ENCODE data around the gene INTS2. TPM values are rescaled to one million over a fixed set of nuclear protein-coding genes. Genes with fewer than 3 reads are reported as not detected.

Gene INTS2
- total RNA-seq, 2 experiments from 2014 or later: 21.7 to 23.0 TPM

GRCh38 chr17:61884864-61885263, 42.9 kb downstream of the INTS2 start:
- H3K27me3 Mint-ChIP-seq (ENCODE audit: low read depth): no peaks in the 10 kb centered on the region
- ATAC-seq (no peak), DNase-seq (no peak)
- H3K27ac Mint-ChIP-seq: no peak overlapping the region
- no peaks in the 10 kb centered on the region for H3K9me3 Mint-ChIP-seq (ENCODE audit: insufficient read depth)
- ChIA-PET CTCF (no interaction called here), POLR2A (no interaction called here)
- H3K4me1 Mint-ChIP-seq (ENCODE audit: low read depth): no peaks in the 10 kb centered on the region
- no peak overlapping the region for H3K4me3 Mint-ChIP-seq
- peaks cover 28% of the 10 kb centered on the region for H3K36me3 Mint-ChIP-seq (ENCODE audit: low read depth)

DNA sequence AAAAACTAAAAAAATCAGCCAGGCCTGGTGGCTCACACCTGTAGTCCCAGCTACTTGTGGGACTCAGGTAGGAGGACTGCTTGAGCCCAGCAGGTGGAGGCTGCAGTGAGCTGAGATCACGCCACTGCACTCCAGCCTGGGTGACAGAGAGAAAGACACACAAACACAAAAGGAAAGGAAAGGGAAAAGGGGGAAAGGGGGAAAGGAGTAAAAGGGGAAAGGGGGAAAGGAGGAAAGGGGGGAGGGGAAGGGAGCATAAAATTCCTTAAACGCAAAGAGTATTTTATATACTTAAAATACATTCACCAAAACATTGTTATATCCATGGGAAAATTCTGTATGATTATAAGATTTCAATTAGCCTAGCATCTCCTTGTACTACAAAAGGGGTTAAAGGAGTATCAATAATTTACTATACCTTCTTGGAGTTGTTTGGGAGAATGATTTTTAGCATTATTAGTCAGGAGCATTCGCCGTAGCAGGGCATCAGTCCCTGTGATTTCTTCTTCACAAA, 47.1 kb downstream of the INTS2 start:
- CTCF ChIA-PET: no interaction called here
- no peak overlapping the region for H3K4me3 Mint-ChIP-seq
- no peaks in the 10 kb centered on the region for H3K27me3 Mint-ChIP-seq (ENCODE audit: low read depth)
- POLR2A ChIA-PET: no interaction called here
- H3K27ac Mint-ChIP-seq: no peak overlapping the region
- DNase-seq: no peak
- H3K4me1 Mint-ChIP-seq (ENCODE audit: low read depth): no peaks in the 10 kb centered on the region
- H3K36me3 Mint-ChIP-seq (ENCODE audit: low read depth): peaks cover 22% of the 10 kb centered on the region
- no peak for ATAC-seq
- H3K9me3 Mint-ChIP-seq (ENCODE audit: insufficient read depth): no peaks in the 10 kb centered on the region

DNA sequence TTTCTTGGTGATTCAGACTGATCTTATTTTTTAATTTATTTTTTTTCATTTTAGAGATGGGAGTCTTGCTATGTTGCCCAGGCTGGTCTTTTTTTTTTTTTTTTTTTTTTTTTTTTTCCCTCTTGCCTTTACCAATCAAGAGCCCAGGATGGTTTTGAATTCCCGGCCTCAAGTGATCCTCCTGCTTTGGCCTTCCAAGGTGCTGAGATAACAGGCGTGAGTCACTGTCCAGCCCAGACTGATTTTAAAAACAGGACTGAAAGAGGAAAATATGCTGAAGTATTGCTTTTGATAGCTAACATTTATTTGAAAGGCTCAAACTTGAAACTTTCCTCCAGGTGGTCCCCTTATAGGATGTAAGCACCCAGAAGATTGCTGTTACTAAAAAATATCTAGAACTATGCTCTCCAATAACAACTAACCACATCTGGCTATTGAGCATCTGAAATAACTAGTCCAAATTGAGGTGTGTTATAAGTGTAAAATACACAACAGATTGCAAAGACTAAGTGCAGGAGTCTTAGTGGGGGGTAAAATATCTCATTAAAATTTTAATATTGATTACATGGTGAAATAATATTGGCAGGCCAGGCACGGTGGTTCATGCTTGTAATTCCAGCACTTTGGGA, 48.7 kb downstream of the INTS2 start:
- Mint-ChIP-seq H3K4me1 (ENCODE audit: low read depth) (no peaks in the 10 kb centered on the region), H3K9me3 (ENCODE audit: insufficient read depth) (no peaks in the 10 kb centered on the region), H3K27me3 (ENCODE audit: low read depth) (no peaks in the 10 kb centered on the region), H3K36me3 (ENCODE audit: low read depth) (peaks cover 20% of the 10 kb centered on the region), H3K27ac (no peak overlapping the region), H3K4me3 (no peak overlapping the region)
- DNase-seq: no peak
- no peak for ATAC-seq
- ChIA-PET CTCF (interaction anchor here (0.5 kb wide), 1 partner anchor 221 kb away, joined by 3 read pairs; no protein-coding TSS in a partner anchor), POLR2A (no interaction called here)

- Mint-ChIP-seq H3K9me3 (ENCODE audit: insufficient read depth) (no peaks in the 10 kb centered on the region), H3K36me3 (ENCODE audit: low read depth) (peaks cover 25% of the 10 kb centered on the region), H3K27ac (no peak overlapping the region), H3K4me1 (ENCODE audit: low read depth) (no peaks in the 10 kb centered on the region), H3K27me3 (ENCODE audit: low read depth) (no peaks in the 10 kb centered on the region), H3K4me3 (no peak overlapping the region)
- ATAC-seq (no peak), DNase-seq (no peak)
- POLR2A ChIA-PET: no interaction called here
- CTCF ChIA-PET: interaction anchor here (0.5 kb wide), 1 partner anchor 220 kb away, joined by 3 read pairs; no protein-coding TSS in a partner anchor
Observed at GRCh38 chr17:61878520-61878919, 49.3 kb downstream of the INTS2 start.

- ChIA-PET CTCF (interaction anchor here (1.0 kb wide), 1 partner anchor 232 kb away, joined by 3 read pairs; no protein-coding TSS in a partner anchor), POLR2A (no interaction called here)
- Mint-ChIP-seq H3K36me3 (ENCODE audit: low read depth) (peaks cover 24% of the 10 kb centered on the region), H3K9me3 (ENCODE audit: insufficient read depth) (no peaks in the 10 kb centered on the region), H3K27ac (no peak overlapping the region), H3K4me1 (ENCODE audit: low read depth) (no peaks in the 10 kb centered on the region), H3K27me3 (ENCODE audit: low read depth) (no peaks in the 10 kb centered on the region), H3K4me3 (no peak overlapping the region)
- DNase-seq (no peak), ATAC-seq (no peak)
Observed at GRCh38 chr17:61877837-61878236, 49.9 kb downstream of the INTS2 start.

DNA sequence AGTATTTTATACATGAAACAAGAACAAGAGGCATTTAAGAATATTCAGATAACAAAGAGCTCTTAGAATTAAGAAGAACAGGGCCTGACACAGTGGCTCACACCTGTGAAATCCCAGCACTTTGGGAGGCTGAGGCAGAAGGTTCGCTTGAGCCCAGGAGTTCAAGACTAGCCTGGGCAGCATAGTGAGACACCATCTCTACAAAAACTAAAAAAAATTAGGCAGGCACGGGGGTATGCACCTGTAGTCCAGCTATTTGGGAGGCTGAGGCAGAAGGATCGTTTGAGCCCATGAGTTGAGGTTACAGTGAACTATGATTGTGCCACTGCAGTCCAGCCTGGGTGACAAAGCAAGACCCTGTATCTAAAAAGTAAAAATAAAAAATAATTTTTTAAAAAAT, 52.0 kb downstream of the INTS2 start:
- Mint-ChIP-seq H3K27me3 (ENCODE audit: low read depth) (no peaks in the 10 kb centered on the region), H3K36me3 (ENCODE audit: low read depth) (peaks cover 26% of the 10 kb centered on the region), H3K4me1 (ENCODE audit: low read depth) (no peaks in the 10 kb centered on the region), H3K9me3 (ENCODE audit: insufficient read depth) (no peaks in the 10 kb centered on the region), H3K4me3 (no peak overlapping the region), H3K27ac (no peak overlapping the region)
- ATAC-seq (no peak), DNase-seq (no peak)
- POLR2A ChIA-PET: interaction anchor here (0.8 kb wide), 1 partner anchor 13 kb away, joined by 5 read pairs; the partner anchor contains the start of gene BRIP1
- CTCF ChIA-PET: interaction anchor here (2.1 kb wide), 1 partner anchor 12 kb away, joined by 9 read pairs; the partner anchor contains the start of gene BRIP1

GRCh38 chr17:61875285-61875684, 52.5 kb downstream of the INTS2 start:
- ATAC-seq (no peak), DNase-seq (no peak)
- POLR2A ChIA-PET: interaction anchor here (0.8 kb wide), 1 partner anchor 12 kb away, joined by 5 read pairs; the partner anchor contains the start of gene BRIP1
- no peaks in the 10 kb centered on the region for H3K9me3 Mint-ChIP-seq (ENCODE audit: insufficient read depth)
- no peaks in the 10 kb centered on the region for H3K4me1 Mint-ChIP-seq (ENCODE audit: low read depth)
- H3K36me3 Mint-ChIP-seq (ENCODE audit: low read depth): peaks cover 28% of the 10 kb centered on the region
- no peak overlapping the region for H3K4me3 Mint-ChIP-seq
- CTCF ChIA-PET: interaction anchor here (2.1 kb wide), 1 partner anchor 11 kb away, joined by 9 read pairs; the partner anchor contains the start of gene BRIP1
- no peaks in the 10 kb centered on the region for H3K27me3 Mint-ChIP-seq (ENCODE audit: low read depth)
- H3K27ac Mint-ChIP-seq: no peak overlapping the region

DNA sequence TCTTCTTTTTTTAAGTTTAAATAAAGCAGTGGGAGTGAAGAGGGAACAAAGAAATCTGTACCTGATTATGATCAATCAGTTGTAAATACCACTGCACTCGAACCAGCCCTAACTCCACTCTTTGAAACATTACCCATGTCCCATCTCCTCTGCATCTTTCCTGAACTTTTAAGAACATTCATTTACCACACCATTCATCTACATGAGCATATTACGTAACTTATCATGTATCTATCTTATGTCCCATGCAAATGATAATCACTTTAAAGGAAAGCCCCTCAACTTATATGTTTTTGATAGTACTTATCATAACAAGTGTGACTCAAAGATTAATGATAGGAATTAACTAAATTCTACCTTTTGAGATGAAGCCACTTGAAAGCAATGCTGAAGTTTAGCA, 53.7 kb downstream of the INTS2 start:
- no peak for ATAC-seq
- Mint-ChIP-seq H3K27me3 (ENCODE audit: low read depth) (no peaks in the 10 kb centered on the region), H3K36me3 (ENCODE audit: low read depth) (peaks cover 31% of the 10 kb centered on the region), H3K4me3 (no peak overlapping the region), H3K9me3 (ENCODE audit: insufficient read depth) (no peaks in the 10 kb centered on the region), H3K4me1 (ENCODE audit: low read depth) (no peaks in the 10 kb centered on the region), H3K27ac (no peak overlapping the region)
- POLR2A ChIA-PET: interaction anchor here (0.8 kb wide), 1 partner anchor 10 kb away, joined by 3 read pairs; the partner anchor contains the start of gene BRIP1
- no peak for DNase-seq
- CTCF ChIA-PET: interaction anchor here (2.1 kb wide), 1 partner anchor 10 kb away, joined by 9 read pairs; the partner anchor contains the start of gene BRIP1

DNA sequence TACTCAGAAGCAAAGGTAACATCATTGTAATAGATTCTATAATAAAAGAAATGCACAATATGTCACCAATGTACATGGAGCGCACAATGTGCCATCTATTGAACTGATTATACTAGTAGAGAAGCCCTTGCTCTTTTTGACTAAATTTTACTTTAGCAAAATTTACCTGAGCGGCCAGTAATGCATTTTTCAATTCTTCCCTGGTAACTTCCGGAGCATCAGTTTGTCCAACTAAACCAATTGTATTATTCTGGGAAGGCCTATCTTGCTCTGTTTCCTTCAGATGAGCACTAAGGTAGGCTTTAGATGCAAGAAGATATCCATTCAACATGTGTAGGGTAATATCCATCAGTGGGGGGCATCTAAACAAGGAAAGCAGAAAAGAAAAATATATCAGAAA, 55.7 kb downstream of the INTS2 start:
- POLR2A ChIA-PET: no interaction called here

DNA sequence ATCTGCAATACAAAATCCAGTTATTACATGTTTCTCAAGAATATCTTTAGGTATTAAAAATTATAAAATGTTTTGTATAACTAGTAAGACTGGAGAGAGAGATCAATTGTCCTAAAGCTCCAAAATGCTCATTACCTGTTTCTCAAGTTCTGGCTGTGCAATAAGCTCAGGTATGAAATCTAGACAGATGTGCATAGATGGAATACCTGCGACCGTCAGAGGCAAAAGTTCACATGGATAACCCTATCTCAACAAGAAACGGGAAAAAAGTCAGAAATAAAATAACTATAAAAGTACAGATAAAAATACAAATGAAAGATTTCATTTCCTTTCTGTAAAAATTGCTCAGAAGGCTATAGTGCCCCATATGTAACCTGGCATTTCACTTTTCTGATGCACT, 58.6 kb downstream of the INTS2 start:
- DNase-seq: no peak
- Mint-ChIP-seq H3K27ac (no peak overlapping the region), H3K36me3 (ENCODE audit: low read depth) (peaks cover 33% of the 10 kb centered on the region), H3K4me3 (no peak overlapping the region), H3K9me3 (ENCODE audit: insufficient read depth) (no peaks in the 10 kb centered on the region), H3K4me1 (ENCODE audit: low read depth) (peaks cover 3% of the 10 kb centered on the region), H3K27me3 (ENCODE audit: low read depth) (no peaks in the 10 kb centered on the region)
- CTCF ChIA-PET: interaction anchor here (2.8 kb wide), 1 partner anchor 240 kb away, joined by 9 read pairs; no protein-coding TSS in a partner anchor
- no peak for ATAC-seq
- POLR2A ChIA-PET: no interaction called here

More for the DNA sequence above, 55.7 kb downstream of the INTS2 start:
- no peaks in the 10 kb centered on the region for H3K27me3 Mint-ChIP-seq (ENCODE audit: low read depth)
- no peak overlapping the region for H3K4me3 Mint-ChIP-seq
- CTCF ChIA-PET: interaction anchor here (1.7 to 1.8 kb wide), 2 partner anchors 8 to 237 kb away, joined by 5 to 6 read pairs; partner anchors contain the start of gene BRIP1
- no peaks in the 10 kb centered on the region for H3K4me1 Mint-ChIP-seq (ENCODE audit: low read depth)
- peaks cover 32% of the 10 kb centered on the region for H3K36me3 Mint-ChIP-seq (ENCODE audit: low read depth)
- no peak for ATAC-seq
- no peak for DNase-seq
- no peaks in the 10 kb centered on the region for H3K9me3 Mint-ChIP-seq (ENCODE audit: insufficient read depth)
- H3K27ac Mint-ChIP-seq: no peak overlapping the region

DNA sequence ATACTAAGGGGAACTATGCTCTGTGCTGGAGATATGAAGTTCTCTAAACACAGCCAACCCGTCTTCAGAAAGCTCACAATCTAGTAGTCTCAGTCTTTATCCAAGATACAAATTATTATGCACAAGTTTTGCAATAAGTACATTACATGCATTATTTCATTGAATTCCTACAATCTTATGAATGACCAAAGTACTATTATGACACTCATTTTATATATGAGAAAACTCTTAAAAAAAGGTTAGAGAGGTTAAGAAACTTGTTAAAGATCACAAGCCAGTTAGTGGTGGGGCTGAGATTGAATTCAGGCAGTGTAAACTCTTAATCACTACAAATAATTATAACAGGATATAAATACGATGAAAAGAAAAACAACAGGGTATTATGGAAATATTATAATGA, 59.7 kb downstream of the INTS2 start:
- ATAC-seq (no peak), DNase-seq (no peak)
- Mint-ChIP-seq H3K4me3 (no peak overlapping the region), H3K9me3 (ENCODE audit: insufficient read depth) (no peaks in the 10 kb centered on the region), H3K27me3 (ENCODE audit: low read depth) (no peaks in the 10 kb centered on the region), H3K27ac (no peak overlapping the region), H3K4me1 (ENCODE audit: low read depth) (peaks cover 9% of the 10 kb centered on the region), H3K36me3 (ENCODE audit: low read depth) (peaks cover 28% of the 10 kb centered on the region)
- ChIA-PET POLR2A (no interaction called here), CTCF (interaction anchor here (2.8 kb wide), 1 partner anchor 241 kb away, joined by 9 read pairs; no protein-coding TSS in a partner anchor)

- Mint-ChIP-seq H3K4me3 (no peak overlapping the region), H3K27ac (no peak overlapping the region), H3K27me3 (ENCODE audit: low read depth) (no peaks in the 10 kb centered on the region), H3K9me3 (ENCODE audit: insufficient read depth) (no peaks in the 10 kb centered on the region), H3K36me3 (ENCODE audit: low read depth) (peaks cover 30% of the 10 kb centered on the region), H3K4me1 (ENCODE audit: low read depth) (peaks cover 16% of the 10 kb centered on the region)
- CTCF ChIA-PET: no interaction called here
- POLR2A ChIA-PET: no interaction called here
- DNase-seq (no peak), ATAC-seq (no peak)
Observed at GRCh38 chr17:61867033-61867432, 60.7 kb downstream of the INTS2 start.

Data from activated CD8-positive, alpha-beta T cell treated with anti-CD3 and anti-CD28 coated beads, Interleukin-2, amount 10 ng/mL, durations not matched to agents 7 days and 5 days (primary cell).